ENCODE data around the gene CLECL1. TPM values are rescaled to one million over a fixed set of nuclear protein-coding genes. Genes with fewer than 3 reads are reported as not detected.

The CLECL1 gene
- total and polyA plus RNA-seq, 9 of the 15 experiments (the other 6 are each of a cell fraction or from before 2014, with no cell fraction given), result 0.13 to 0.25 TPM; not detected in 7

DNA sequence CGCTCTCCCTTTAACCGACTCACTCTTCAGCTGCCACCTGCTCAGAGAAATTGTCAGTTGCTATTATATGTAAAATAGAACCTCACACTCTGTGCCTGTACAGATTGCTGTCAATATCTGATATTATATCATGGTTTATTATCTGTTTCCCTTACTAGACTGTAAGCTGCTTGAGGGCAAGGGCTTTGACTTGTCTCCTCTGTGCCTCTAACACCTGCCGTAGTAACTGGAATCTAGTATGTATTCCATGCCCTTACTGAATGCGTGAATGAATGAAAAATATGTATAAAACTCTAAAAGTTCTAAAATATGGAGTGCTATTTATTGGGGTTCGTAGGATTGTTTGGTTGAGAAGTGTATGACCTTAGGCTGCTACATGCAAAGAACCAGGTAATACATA is 29.5 kb upstream of the CLECL1 start:
- no peak overlapping the region for H2AFZ ChIP-seq (ENCODE audit: low read depth, low read length)
- H3K27me3 ChIP-seq (ENCODE audit: control insufficient read depth in 2 of 2, insufficient read depth in 2 of 2, low read length in 2 of 2), result no peaks in the 10 kb centered on the region
- no peak overlapping the region for H3K9ac ChIP-seq (ENCODE audit: insufficient read depth in 1 of 2, low read depth in 2 of 2, low read length in 2 of 2)
- no peaks in the 10 kb centered on the region; the same call in 1 of the 2 replicates for H4K20me1 ChIP-seq (replicated peaks; ENCODE audit: control insufficient read depth, insufficient read depth, low read length)
- DNase-seq (ENCODE audit: extremely low read depth in 1 of 4, low spot score in 3 of 4) (no peak), FAIRE-seq (no peak), ATAC-seq (no peak)
- POLR2A ChIA-PET, result interaction anchor here (1.1 kb wide), 1 partner anchor 33 kb away, joined by 3 read pairs; no protein-coding TSS in a partner anchor
- H3K36me3 ChIP-seq (ENCODE audit: control insufficient read depth, insufficient read depth, low read length), result no peaks in the 10 kb centered on the region
- no peak overlapping the region for H3K4me2 ChIP-seq (ENCODE audit: insufficient read depth, low read length)
- peaks cover 10% of the 10 kb centered on the region for H3K9me3 ChIP-seq (replicated peaks; ENCODE audit: control insufficient read depth, insufficient read depth, low read depth, low read length)
- CTCF ChIA-PET (ENCODE audit: low intra/inter-chr PET ratio), result no interaction called here
- BruUV-seq (replicated peaks), result no TSS peak
- peak overlapping the region; percentile 72; the same call in 2 of the 3 replicates for H3K27ac ChIP-seq (ENCODE audit: extremely low read depth, low read depth, low read length)
- intact Hi-C loops (cut with micrococcal nuclease), result no loop called here
- 93% methylated on average over 5 of the region's 5 CpGs for WGBS (ENCODE audit: insufficient coverage, low coverage, missing lambda C conversion rate)
- peaks cover 35% of the 10 kb centered on the region for H3K79me2 ChIP-seq (ENCODE audit: control insufficient read depth, insufficient read depth, low read length)
- H3K9me1 ChIP-seq (ENCODE audit: control insufficient read depth, insufficient read depth, low read length), result no peaks in the 10 kb centered on the region
- H3K4me1 ChIP-seq (replicated peaks in 1 of 2; ENCODE audit: control insufficient read depth in 2 of 2, insufficient read depth in 2 of 2, low read length in 2 of 2), result peaks cover 3 to 18% of the 10 kb centered on the region in 2 experiments; a peak in 4 of 5 replicates
- in situ Hi-C loops (cut with MboI), result no loop called here
- H3K4me3 ChIP-seq, result no peak overlapping the region
- no peak for TF ChIP-seq GTF2F1 (IDR thresholded peaks at IDR 0.05; ENCODE audit: low read depth, low read length)
- no peak for TF ChIP-seq TFAM (CRISPR knock-in tag; conservative IDR thresholded peaks at IDR 0.05)
- TF ChIP-seq, protein P1, sequence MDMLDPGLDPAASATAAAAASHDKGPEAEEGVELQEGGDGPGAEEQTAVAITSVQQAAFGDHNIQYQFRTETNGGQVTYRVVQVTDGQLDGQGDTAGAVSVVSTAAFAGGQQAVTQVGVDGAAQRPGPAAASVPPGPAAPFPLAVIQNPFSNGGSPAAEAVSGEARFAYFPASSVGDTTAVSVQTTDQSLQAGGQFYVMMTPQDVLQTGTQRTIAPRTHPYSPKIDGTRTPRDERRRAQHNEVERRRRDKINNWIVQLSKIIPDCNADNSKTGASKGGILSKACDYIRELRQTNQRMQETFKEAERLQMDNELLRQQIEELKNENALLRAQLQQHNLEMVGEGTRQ (CRISPR knock-in tag; IDR thresholded peaks at IDR 0.05), result no peak
- TF ChIP-seq TRIM28 (IDR thresholded peaks at IDR 0.05), result peak; percentile 69; the same call in 1 of the 2 replicates
- no peak for TF ChIP-seq TOE1 (IDR thresholded peaks at IDR 0.05; ENCODE audit: borderline replicate concordance)
- no peak for TF ChIP-seq TOE1 (CRISPR knock-in tag; IDR thresholded peaks at IDR 0.05; ENCODE audit: borderline replicate concordance, low read depth)
- no peak for TF ChIP-seq TAF15 (IDR thresholded peaks at IDR 0.05; ENCODE audit: low read depth, low read length)
- TF ChIP-seq ZNF507 (tag; conservative IDR thresholded peaks at IDR 0.05), result no peak
- TF ChIP-seq XRCC3 (IDR thresholded peaks at IDR 0.05), result 0 out of 2 replicates have a peak, but pooled peaks have one; percentile 46
- no peak for TF ChIP-seq MAFF (IDR thresholded peaks at IDR 0.05; ENCODE audit: low read length)
- TF ChIP-seq RFX7 (CRISPR knock-in tag; IDR thresholded peaks at IDR 0.05), result no peak
- peak; percentile 78 for TF ChIP-seq ZNF316 (IDR thresholded peaks at IDR 0.05)
- TF ChIP-seq SMARCC2 (IDR thresholded peaks at IDR 0.05; ENCODE audit: low read depth), result no peak
- no peak for TF ChIP-seq PCBP2 (IDR thresholded peaks at IDR 0.05; ENCODE audit: low read depth, low read length, poor library complexity, severe bottlenecking)
- no peak for TF ChIP-seq CXXC5 (CRISPR knock-in tag; IDR thresholded peaks at IDR 0.05)
- peak in 1 of 2 experiments; percentile 69; a peak in 2 of 4 replicates for TF ChIP-seq TRIM24 (IDR thresholded peaks at IDR 0.05)
- TF ChIP-seq KDM1A (IDR thresholded peaks at IDR 0.05), result 0 out of 4 replicates have a peak, but pooled peaks of 1 of the 2 experiments have one; percentile 16
- no peak for TF ChIP-seq MED1 (CRISPR knock-in tag; IDR thresholded peaks at IDR 0.05; ENCODE audit: borderline replicate concordance)
- TF ChIP-seq, protein P2, sequence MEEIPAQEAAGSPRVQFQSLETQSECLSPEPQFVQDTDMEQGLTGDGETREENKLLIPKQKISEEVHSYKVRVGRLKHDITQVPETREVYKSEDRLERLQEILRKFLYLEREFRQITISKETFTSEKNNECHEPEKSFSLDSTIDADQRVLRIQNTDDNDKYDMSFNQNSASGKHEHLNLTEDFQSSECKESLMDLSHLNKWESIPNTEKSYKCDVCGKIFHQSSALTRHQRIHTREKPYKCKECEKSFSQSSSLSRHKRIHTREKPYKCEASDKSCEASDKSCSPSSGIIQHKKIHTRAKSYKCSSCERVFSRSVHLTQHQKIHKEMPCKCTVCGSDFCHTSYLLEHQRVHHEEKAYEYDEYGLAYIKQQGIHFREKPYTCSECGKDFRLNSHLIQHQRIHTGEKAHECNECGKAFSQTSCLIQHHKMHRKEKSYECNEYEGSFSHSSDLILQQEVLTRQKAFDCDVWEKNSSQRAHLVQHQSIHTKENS (CRISPR knock-in tag; IDR thresholded peaks at IDR 0.05), result no peak
- TF ChIP-seq ZNF444 (CRISPR knock-in tag; IDR thresholded peaks at IDR 0.05), result no peak
